Measurements from ENCODE around the gene PROB1.
A peak's percentile ranks its signal among the peaks of the same experiment; 100 is the strongest.
"Not testable (repeated sequence)": the region's sequence is repeated elsewhere in the genome, so short reads cannot be mapped to it uniquely, and the experiment has no call there.

Gene PROB1

GRCh38 chr5:139394654-139395566 is at the start of gene PROB1:
TSS of gene PROB1 (minus strand) at chr5:139395104. CDS start at chr5:139395081, 23 bp downstream.
- no peak for DNase-seq (ENCODE audit: low read depth in 4 of 4, low spot score in 1 of 4)

- no peak for DNase-seq (ENCODE audit: low read depth in 4 of 4, low spot score in 1 of 4)
These were observed 49.0 kb upstream of the PROB1 start for GRCh38 chr5:139443831-139444453.

DNA sequence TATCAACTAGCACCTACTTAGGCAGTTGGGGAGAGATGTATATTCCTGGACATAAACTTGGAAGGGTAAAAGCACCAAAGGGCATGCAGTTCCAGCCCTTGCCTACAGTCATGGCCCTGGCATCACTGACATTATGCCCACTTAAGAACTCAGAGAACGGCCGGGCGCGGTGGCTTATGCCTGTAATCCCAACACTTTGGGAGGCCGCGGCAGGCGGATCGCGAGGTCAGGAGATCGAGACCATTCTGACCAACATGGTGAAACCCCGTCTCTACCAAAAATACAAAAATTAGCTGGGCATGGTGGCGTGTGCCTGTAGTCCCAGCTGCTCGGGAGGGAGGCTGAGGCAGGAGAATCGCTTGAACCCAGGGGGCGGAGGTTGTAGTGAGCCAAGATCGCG is 45.5 kb upstream of the PROB1 start:
- DNase-seq (ENCODE audit: low read depth in 4 of 4, low spot score in 1 of 4), result not testable (repeated sequence)

GRCh38 chr5:139439013-139439903 is 44.4 kb upstream of the PROB1 start, which contains the start of gene DNAJC18:
TSS of gene DNAJC18 (minus strand) at chr5:139439525. CDS start at chr5:139439445, 80 bp downstream.
- DNase-seq (ENCODE audit: low read depth in 4 of 4, low spot score in 1 of 4), result peak; percentile 73 to 90 (median 84)

- DNase-seq (ENCODE audit: low read depth in 4 of 4, low spot score in 1 of 4), result no peak
These were observed 43.8 kb upstream of the PROB1 start for GRCh38 chr5:139438707-139439012.

GRCh38 chr5:139435676-139436075 is 40.8 kb upstream of the PROB1 start:
- no peak for DNase-seq (ENCODE audit: low read depth in 4 of 4, low spot score in 1 of 4)

DNA sequence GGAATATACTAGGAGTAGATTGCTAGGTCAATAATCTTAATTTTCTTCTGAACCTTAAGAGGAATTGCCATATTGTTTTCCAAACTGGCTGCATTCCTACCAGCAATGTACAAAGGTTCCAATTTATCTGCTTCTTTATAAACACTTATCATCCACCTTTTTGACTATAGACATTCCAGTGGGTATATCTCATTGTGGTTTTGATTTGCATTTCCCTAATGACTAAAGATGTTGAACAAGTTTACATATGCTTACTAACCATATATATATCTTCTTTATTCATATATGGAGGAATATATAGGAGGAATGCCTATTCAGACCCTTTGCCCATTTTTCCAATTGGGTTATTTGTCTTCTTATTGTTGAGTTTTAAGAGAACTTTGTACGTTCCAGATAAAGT is 36.8 kb upstream of the PROB1 start:
- DNase-seq (ENCODE audit: low read depth in 4 of 4, low spot score in 1 of 4), result no peak

DNA sequence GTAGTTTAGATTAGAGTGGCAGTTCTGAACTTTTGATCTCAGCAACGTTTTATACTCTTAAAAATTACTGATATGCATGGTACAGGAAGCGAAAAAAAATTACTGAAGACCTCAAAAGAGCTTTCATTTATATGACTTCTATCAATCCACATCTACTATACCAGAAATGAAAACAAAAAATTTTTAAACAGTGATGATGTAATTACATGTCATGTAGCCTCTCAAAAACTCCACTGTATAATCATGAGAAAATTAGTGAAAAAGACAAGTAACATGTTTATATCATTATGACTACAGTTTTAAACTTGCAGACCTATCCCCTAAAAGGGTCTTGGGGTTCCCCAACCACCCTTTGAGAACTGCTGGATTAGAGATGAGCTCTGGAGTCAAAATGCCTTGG is 35.1 kb upstream of the PROB1 start:
- DNase-seq (ENCODE audit: low read depth in 4 of 4, low spot score in 1 of 4), result no peak

DNA sequence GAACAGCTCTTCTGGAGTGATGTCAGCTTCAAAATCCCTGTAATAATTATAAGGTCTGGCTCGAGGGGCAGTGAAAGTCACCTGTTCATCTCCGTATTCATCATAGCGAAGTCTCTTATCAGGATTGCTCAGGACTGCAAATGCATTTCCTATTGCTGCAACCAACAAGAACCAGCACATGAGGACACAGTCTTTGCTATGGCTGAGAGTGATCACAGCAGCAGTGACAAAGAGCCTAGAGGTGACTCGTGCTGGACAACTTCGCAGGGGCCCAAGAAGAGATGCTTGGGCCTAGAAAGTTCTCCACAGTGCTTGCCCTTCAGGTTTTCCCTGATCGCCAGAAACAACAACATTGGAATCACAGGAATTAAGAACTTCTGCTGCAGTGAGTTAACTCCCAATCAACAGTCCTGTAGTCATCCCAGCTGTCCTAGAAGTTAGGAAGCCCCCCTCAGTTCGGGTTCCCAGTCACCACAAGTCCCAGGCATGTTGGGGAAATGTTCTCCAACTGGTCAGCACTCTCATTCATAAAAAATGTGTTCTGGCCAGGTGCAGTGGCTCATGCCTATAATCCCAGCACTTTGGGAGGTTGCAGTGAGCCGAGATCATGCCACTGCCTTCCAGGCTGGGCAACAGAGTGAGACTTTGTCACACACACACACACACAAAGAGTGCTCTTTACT is 31.4 kb upstream of the PROB1 start:
- DNase-seq (ENCODE audit: low read depth in 4 of 4, low spot score in 1 of 4), result no peak

DNA sequence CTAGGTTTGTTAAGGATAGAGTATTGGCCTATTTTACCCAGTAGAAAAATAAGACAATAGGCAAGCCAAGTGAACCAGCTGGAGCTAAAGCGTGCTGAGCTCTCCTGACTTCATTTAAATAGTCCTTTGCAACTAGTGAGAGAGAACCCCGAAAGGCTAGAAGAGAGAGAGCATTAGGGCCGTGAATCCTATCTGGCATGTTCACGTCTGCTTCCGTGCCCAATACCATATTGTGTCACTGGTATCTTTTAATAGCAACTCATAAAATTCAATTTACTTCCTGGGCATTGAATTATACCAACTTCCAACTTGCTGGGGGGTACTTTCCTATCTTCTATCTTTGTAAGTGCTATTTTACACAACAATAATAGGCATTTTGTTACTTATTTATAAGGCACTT is 30.6 kb upstream of the PROB1 start:
- no peak for DNase-seq (ENCODE audit: low read depth in 4 of 4, low spot score in 1 of 4)

GRCh38 chr5:139422307-139422893 is 27.5 kb upstream of the PROB1 start:
- DNase-seq (ENCODE audit: low read depth in 4 of 4, low spot score in 1 of 4), result no peak

GRCh38 chr5:139419226-139420192 is 24.6 kb upstream of the PROB1 start:
- DNase-seq (ENCODE audit: low read depth in 4 of 4, low spot score in 1 of 4), result no peak

- DNase-seq (ENCODE audit: low read depth in 4 of 4, low spot score in 1 of 4), result no peak
These were observed 23.9 kb upstream of the PROB1 start for GRCh38 chr5:139418793-139419192.

- DNase-seq (ENCODE audit: low read depth in 4 of 4, low spot score in 1 of 4), result no peak
These were observed 22.3 kb upstream of the PROB1 start for GRCh38 chr5:139417214-139417613.

- no peak for DNase-seq (ENCODE audit: low read depth in 4 of 4, low spot score in 1 of 4)
These were observed 21.7 kb upstream of the PROB1 start for GRCh38 chr5:139416651-139417050.

- DNase-seq (ENCODE audit: low read depth in 4 of 4, low spot score in 1 of 4), result no peak
These were observed 21.0 kb upstream of the PROB1 start for GRCh38 chr5:139415869-139416268.

DNA sequence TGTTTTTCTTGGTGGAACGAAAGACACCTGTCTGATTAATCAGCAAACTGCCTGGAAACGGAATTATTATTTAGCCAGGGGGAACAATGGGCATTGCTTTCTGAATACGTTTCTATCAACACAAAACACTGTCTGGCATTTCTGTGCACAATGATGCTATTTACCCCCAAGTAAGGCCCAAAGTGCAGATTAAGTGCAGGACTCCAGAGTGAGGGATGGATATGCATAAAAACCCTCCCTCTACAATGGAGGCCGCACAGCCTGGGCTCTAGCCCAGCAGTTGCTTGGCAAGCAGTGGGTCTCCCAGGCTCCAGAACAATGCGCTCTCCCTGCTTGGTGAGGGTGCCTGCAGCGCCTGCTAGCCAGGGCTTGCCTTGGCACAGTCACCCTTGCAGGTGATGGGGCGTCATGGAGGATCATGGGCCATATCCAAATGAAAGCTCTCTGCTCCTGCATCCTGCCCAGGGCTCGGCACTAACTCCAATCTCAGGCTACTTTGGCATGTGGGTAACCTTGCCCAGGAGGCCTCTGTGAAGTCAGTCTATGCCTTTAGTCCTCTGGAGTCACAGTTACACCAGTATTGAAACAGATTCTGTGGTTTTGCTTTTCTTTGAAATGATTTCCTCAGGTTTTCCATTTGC is 20.4 kb upstream of the PROB1 start:
- no peak for DNase-seq (ENCODE audit: low read depth in 4 of 4, low spot score in 1 of 4)

GRCh38 chr5:139414581-139415130 is 19.8 kb upstream of the PROB1 start:
- no peak for DNase-seq (ENCODE audit: low read depth in 4 of 4, low spot score in 1 of 4)

DNA sequence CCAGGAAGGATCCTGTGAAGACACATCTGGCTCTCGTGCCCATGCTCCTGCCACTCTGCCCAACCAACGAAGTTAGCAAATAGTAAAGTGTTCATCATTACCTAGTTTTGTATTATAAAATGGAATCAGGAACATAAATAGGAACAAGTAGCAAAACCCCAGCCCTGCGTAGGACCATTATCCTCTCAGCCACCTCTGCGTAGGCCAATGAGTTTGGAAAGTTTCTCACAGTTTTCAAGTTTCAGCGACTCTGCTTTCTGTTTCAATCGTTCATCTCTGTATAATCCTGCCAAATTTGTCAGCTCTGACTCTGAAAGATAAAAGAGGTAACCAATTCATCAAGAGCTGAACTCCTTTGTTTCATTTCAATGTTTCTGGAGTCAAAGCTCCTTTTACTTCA is 19.1 kb upstream of the PROB1 start:
- no peak for DNase-seq (ENCODE audit: low read depth in 4 of 4, low spot score in 1 of 4)

Measured in stimulated activated CD4-positive, alpha-beta T cell treated with anti-CD3 and anti-CD28 coated beads, Interleukin-1b, Interleukin-23, amount 100 ng/mL, for 24 hours (primary cell).